Neural progenitor cell (in vitro differentiated cells): ENCODE measurements around the gene TUBB2A.

Source experiments
- EZH2 ChIP-seq: fragments of 200-600 bp; sonication (generic); IDR thresholded peaks from 2 replicates; pipeline ENCODE4 v1.6.1; 2017; ENCODE audit warnings: antibody characterized with exemption, mild to moderate bottlenecking, moderate library complexity
- EZH2phosphoT487 ChIP-seq: fragments of 200-600 bp; sonication (generic); IDR thresholded peaks from 2 replicates; pipeline ENCODE4 v1.6.1; 2017; ENCODE audit warnings: antibody characterized with exemption
- TF ChIP-seq, protein P1 (sequence below): fragments of 200-600 bp; sonication (generic); IDR thresholded peaks from 2 replicates; pipeline ENCODE4 v1.5.1; 2017; ENCODE audit warnings: antibody characterized with exemption, mild to moderate bottlenecking

DNA sequence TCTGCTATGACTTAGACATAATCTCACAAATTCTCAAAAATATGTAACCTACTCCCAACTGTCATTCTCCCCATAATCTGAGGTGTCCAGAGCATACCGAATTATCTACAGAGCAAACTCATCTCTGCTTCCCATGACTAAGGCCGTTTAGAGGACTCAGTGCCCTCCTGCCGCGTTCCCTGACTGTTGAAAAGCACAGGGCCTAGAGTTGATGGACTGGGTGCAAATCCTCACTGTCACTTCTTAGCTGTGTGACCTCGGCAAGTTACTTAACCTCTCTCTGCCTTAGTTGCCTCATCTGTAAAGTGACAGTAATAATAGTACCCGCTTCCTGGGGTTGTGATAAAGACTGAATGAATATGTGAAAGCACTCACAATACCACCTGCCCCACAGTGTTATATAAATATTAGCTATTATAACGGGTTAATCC lies 4.7 kb upstream of the TUBB2A start:
- TF ChIP-seq EZH2phosphoT487: no peak
- TF ChIP-seq, protein P1, sequence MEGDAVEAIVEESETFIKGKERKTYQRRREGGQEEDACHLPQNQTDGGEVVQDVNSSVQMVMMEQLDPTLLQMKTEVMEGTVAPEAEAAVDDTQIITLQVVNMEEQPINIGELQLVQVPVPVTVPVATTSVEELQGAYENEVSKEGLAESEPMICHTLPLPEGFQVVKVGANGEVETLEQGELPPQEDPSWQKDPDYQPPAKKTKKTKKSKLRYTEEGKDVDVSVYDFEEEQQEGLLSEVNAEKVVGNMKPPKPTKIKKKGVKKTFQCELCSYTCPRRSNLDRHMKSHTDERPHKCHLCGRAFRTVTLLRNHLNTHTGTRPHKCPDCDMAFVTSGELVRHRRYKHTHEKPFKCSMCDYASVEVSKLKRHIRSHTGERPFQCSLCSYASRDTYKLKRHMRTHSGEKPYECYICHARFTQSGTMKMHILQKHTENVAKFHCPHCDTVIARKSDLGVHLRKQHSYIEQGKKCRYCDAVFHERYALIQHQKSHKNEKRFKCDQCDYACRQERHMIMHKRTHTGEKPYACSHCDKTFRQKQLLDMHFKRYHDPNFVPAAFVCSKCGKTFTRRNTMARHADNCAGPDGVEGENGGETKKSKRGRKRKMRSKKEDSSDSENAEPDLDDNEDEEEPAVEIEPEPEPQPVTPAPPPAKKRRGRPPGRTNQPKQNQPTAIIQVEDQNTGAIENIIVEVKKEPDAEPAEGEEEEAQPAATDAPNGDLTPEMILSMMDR: no peak
- no peak for TF ChIP-seq EZH2
